ENCODE results near the gene PIP4K2C.
A peak's percentile ranks its signal among the peaks of the same experiment; 100 is the strongest.
"Not testable (repeated sequence)": the region's sequence is repeated elsewhere in the genome, so short reads cannot be mapped to it uniquely, and the experiment has no call there.

The PIP4K2C gene

DNA sequence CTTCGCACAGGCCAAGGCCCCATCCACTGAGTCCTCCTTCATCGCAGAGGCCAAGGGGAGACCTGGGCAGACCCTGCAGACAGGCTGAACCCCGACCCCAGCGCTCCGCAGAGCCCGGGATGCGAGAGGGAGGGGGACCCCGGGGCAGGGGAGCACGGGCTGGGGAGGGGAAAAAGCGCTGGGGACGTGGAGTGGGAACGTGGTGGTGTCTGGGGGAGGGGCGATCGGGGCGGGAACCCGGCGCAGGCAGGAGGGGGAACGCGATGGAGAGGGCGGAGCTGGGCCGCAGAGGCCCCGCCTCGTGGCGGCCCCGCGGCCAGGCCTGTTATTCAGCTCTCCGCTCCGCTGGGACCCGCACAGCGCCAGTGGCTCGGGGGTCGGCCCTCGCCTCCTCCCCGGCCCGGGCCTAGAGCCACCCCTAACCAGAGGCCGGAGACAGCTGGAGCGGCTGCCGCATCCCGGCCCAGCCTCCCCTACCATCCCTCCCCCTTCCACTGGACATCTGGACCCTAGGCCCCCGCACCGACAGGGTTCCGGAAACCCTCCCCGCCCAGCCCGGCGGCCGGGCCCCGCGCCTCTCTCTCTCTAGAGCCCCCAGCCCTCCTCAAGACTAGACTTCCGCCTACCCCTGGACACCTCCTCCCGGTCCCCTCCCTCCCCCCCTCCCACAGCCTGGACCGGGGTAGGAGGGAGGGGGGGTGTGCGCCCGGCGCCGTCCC is 20.3 kb downstream of the PIP4K2C start, which contains the start of gene ARHGEF25:
Gene ARHGEF25 (plus strand): TSS at position 328 of the 719 bp plus-strand sequence. CDS start 460 bp downstream, outside the sequence.
- DNase-seq, result peak in 1 of 2 experiments; percentile 35

- peak in 1 of 2 experiments; percentile 51 for DNase-seq
Measured at GRCh38 chr12:57611827-57612710, 21.1 kb downstream of the PIP4K2C start.

DNA sequence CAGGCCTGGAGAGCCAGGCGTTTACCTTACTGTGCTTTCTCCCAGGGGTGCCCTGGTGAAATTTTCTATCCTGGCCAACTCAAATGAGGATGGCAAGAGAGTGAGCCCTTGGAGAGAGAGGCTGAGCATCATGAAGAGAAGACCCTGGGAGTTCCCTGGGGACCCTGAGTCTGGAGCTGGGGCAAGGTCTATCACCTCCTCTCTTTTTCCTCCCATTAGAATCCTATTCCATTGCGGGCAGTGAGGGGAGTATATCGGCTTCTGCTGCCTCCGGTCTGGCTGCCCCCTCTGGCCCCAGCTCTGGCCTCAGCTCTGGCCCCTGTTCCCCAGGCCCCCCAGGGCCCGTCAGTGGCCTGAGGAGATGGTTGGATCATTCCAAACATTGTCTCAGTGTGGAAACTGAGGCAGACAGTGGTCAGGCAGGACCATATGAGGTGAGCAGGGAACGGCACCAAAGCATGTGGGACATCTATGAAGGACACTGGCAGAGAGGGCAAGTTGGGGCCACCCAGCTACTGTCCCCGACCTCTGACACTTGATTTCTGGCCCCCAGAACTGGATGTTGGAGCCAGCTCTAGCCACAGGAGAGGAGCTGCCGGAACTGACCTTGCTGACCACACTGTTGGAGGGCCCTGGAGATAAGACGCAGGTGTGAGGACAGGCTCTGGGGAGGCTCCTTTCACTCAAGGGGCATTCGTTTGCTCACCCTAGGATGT is 21.9 kb downstream of the PIP4K2C start:
- DNase-seq, result no peak

- no peak for DNase-seq
Measured at GRCh38 chr12:57613427-57614109, 22.6 kb downstream of the PIP4K2C start.

GRCh38 chr12:57614178-57614947 is 23.4 kb downstream of the PIP4K2C start:
- DNase-seq, result no peak

GRCh38 chr12:57614948-57615500 is 24.0 kb downstream of the PIP4K2C start:
- DNase-seq, result no peak

GRCh38 chr12:57615637-57616036 is 24.6 kb downstream of the PIP4K2C start:
- no peak for DNase-seq

GRCh38 chr12:57616383-57617101 is 25.6 kb downstream of the PIP4K2C start:
- DNase-seq, result no peak

DNA sequence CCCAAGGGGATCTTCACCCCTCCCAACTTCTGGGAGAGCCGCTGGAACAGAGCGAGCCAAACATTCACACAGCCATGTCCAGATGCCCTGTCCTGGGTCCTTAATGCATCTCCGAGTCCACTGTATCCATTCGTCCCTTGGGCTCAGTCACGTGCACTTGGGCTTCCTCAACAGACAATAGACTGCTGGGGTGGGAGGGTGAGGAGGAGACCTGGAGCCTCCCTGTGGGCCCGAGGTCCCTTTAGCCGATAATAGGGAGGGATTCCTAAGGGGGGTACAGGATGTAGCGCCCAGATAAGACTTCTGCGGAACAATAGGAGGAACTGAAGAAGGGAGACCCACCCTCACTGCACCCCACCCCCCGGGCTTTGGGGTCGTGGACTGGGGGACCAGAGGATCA is 26.9 kb downstream of the PIP4K2C start:
- no peak for DNase-seq

DNA sequence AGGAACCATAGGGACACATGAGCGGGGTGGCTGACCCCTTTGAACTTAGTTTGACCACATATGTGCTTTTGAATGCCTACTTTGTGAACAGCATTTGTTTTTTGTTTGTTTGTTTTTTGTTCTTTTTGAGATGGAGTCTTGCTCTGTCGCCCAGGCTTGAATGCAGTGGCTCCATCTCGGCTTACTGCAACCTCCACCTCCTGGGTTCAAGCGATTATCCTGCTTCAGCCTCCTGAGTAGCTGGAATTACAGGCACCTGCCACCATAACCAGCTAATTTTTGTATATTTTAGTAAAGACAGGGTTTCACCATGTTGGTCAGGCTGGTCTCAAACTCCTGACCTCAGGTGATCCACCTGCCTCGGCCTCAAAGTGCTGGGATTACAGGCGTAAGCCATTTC is 27.4 kb downstream of the PIP4K2C start:
- DNase-seq, result not testable (repeated sequence)

- no peak for DNase-seq
Measured at GRCh38 chr12:57618966-57619433, 28.0 kb downstream of the PIP4K2C start.

- DNase-seq, result no peak
Measured at GRCh38 chr12:57619434-57620244, 28.6 kb downstream of the PIP4K2C start.

DNA sequence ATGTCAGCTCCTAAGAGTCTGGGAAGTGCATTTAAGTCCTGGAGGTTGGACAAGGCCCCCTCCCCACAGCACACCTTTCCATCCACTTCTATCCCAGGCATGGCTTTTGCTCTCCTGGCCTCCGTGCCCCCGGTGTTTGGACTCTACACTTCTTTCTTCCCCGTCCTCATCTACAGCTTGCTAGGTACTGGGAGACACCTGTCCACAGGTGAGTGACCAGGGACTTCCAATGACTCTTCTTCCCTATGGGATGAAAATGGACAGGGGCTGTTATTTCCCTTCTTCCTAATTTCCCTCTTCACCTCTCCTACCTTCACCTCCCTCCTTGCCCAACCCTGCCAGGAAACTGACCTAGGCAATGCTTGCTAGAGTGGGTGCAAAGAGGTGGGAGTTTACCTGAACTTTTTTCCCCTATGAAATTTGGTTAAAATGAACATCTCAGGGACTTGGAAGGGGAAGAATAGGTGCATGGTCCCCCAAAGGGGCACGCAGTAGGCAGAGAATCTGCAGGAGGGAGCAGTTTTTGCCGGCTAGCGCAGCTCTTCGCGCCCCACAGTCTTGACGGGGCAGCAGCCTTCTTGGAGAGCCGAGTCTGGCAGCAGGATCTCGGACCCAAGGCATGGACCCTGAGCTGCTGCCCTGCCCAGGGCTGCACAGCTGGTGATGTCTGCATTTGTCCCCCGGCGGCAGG is 29.4 kb downstream of the PIP4K2C start:
- DNase-seq, result no peak

DNA sequence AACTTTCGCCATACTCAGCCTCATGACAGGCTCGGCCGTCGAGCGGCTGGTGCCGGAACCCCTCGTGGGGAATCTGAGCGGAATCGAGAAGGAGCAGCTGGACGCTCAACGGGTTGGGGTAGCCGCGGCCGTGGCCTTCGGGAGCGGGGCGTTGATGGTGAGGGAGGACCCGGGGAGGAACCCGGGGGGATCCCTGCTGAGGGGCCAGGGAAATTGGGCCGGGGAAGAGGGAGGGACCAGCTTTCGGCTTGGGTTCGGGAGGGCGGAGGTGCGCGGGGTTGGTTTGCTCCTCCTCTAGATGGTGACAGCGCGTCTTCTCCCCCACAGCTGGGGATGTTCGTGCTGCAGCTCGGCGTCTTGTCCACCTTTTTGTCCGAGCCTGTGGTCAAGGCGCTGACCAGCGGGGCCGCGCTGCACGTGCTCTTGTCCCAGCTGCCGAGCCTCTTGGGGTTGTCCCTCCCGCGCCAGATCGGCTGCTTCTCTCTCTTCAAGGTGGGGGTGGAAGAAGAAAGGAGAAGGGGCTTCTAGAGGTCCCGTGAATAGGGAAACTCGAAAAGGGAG is 30.0 kb downstream of the PIP4K2C start:
- no peak for DNase-seq

DNA sequence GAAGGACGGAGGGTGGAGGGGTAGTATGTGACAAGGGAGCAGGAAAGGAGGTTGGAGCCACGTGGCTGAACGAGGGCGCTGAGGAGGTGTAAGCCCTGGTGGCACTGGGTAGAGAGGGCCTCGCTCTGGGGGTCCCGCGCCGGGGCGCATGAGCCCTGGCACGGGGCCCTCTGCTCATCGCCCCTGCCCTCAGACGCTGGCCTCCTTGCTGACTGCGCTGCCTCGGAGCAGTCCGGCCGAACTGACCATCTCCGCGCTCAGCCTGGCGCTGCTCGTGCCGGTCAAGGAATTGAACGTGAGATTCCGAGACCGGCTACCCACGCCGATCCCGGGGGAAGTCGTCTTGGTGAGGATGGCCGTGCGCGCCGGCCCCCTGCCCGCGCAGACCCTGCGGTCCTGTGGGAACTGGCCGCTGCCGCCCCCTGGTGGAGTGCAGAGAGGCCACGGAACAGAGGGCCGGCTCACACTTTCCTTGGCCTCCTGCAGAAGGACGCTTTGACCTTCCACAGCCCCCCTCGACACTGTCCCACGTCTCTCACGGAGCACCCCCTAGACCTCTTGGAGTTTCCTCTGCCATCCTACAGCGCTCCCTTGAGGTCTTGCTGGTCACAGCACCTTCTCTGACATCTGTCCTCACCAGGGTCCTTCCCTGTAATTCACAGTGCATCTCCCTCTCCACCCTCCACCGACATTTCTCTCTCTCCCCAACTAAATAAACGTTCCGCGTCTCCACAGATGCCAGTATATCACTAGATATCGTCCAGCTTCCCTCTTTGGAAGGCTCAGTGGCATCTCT is 30.7 kb downstream of the PIP4K2C start:
- no peak for DNase-seq

DNA sequence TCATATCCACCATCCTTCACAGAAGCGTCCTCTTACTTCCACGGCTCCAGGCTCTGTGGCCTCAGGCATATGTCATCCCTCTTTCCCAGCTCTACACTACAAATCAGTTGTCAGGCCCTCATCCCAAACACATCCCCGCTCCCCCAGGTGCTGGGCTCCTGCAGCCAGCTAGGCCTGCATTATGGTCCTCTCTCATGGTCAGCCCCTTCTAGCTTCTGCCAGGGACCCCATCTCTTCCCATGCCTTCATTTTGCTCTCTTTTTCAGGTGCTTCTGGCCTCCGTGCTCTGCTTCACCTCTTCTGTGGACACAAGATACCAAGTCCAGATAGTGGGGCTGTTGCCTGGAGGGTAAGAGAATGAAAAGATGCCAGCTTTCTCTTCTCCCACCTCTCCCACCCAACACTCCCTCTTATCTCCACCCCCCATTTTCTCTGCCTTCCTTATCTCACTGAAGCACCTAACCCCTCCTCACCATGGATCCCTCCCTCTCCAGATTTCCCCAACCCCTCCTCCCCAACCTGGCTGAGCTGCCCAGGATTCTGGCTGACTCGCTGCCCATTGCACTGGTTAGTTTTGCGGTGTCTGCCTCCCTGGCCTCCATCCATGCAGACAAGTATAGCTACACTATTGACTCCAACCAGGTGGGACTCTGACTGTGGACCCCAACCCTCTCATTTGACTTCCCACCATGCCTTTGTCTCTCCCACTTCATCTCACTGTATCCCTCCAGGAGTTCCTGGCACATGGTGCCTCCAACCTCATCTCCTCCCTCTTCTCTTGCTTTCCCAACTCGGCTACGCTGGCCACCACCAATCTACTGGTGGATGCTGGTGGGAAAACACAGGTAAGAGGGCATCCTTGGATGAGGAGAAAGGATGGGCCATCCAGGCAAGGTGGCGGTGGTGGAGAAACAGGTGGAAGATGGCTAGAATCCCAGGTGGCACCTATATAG is 31.6 kb downstream of the PIP4K2C start:
- no peak for DNase-seq

GRCh38 chr12:57623385-57623784 is 32.4 kb downstream of the PIP4K2C start:
- DNase-seq, result no peak
